Fibroblast of lung (primary cell): ENCODE results near the gene GBA2.

ENCODE experiments used
- EZH2 ChIP-seq: IDR thresholded peaks from 2 replicates; pipeline ENCODE4 v1.5.1; 2012; ENCODE audit warnings: low read length, control low read depth, mild to moderate bottlenecking; ENCODE audit errors: missing control alignments
- TF ChIP-seq, protein P1 (sequence below), 2 donors: IDR thresholded peaks in 1 of 2; conservative IDR thresholded peaks in 1 of 2; 1 replicate in 1 of 2; 2 replicates in 1 of 2; pipeline ENCODE4 v1.5.1; 2011 to 2012; ENCODE audit warnings: low read length in 2 of 2, control low read depth in 1 of 2, inconsistent platforms in 1 of 2, low read depth in 1 of 2, mild to moderate bottlenecking in 1 of 2

GRCh38 chr9:35729101-35729500 lies 19.9 kb downstream of the GBA2 start:
- TF ChIP-seq, protein P1, sequence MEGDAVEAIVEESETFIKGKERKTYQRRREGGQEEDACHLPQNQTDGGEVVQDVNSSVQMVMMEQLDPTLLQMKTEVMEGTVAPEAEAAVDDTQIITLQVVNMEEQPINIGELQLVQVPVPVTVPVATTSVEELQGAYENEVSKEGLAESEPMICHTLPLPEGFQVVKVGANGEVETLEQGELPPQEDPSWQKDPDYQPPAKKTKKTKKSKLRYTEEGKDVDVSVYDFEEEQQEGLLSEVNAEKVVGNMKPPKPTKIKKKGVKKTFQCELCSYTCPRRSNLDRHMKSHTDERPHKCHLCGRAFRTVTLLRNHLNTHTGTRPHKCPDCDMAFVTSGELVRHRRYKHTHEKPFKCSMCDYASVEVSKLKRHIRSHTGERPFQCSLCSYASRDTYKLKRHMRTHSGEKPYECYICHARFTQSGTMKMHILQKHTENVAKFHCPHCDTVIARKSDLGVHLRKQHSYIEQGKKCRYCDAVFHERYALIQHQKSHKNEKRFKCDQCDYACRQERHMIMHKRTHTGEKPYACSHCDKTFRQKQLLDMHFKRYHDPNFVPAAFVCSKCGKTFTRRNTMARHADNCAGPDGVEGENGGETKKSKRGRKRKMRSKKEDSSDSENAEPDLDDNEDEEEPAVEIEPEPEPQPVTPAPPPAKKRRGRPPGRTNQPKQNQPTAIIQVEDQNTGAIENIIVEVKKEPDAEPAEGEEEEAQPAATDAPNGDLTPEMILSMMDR (conservative IDR thresholded peaks at IDR 0.05 in 1 of 2, IDR thresholded peaks at IDR 0.05 in 1 of 2; ENCODE audit: low read depth in 1 of 2, low read length in 2 of 2) = no peak
- no peak for TF ChIP-seq EZH2
